Measurements from ENCODE around the gene ESR2.

Gene ESR2

DNA sequence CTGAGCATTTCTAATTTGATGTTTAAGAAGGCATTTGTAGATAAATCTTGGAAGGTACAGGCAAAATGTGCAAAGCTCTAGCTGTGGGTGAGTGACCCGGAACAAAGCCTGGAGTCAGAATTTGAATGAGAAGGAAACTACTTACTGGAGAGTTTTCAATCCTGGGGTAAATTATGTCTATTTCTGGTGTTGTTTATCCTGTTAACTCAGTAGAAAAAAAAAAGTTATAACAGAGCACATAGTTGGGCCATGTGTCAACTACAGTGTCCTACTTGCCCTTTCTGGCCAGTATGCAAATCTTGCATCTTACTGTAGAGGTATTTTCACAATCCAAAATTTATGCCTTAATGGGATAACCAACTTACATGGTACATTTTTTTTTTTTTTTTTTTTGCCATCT lies 259.0 kb downstream of the ESR2 start:
- H3K4me2 ChIP-seq: no peak overlapping the region
- no peak overlapping the region for H3K9ac ChIP-seq
- TF ChIP-seq, protein P1, sequence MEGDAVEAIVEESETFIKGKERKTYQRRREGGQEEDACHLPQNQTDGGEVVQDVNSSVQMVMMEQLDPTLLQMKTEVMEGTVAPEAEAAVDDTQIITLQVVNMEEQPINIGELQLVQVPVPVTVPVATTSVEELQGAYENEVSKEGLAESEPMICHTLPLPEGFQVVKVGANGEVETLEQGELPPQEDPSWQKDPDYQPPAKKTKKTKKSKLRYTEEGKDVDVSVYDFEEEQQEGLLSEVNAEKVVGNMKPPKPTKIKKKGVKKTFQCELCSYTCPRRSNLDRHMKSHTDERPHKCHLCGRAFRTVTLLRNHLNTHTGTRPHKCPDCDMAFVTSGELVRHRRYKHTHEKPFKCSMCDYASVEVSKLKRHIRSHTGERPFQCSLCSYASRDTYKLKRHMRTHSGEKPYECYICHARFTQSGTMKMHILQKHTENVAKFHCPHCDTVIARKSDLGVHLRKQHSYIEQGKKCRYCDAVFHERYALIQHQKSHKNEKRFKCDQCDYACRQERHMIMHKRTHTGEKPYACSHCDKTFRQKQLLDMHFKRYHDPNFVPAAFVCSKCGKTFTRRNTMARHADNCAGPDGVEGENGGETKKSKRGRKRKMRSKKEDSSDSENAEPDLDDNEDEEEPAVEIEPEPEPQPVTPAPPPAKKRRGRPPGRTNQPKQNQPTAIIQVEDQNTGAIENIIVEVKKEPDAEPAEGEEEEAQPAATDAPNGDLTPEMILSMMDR (conservative IDR thresholded peaks at IDR 0.05; ENCODE audit: low read depth, low read length): no peak
- H2AFZ ChIP-seq (ENCODE audit: low read depth): no peak overlapping the region
- H3K4me3 ChIP-seq (IDR thresholded peaks at IDR 0.05; ENCODE audit: insufficient read depth, low read depth, low read length): no peak overlapping the region
- H4K20me1 ChIP-seq (ENCODE audit: insufficient read depth): no peaks in the 10 kb centered on the region
- H3K79me2 ChIP-seq (ENCODE audit: insufficient read depth, low read depth): no peaks in the 10 kb centered on the region
- H3K4me1 ChIP-seq (ENCODE audit: low read depth, poor library complexity, severe bottlenecking): no peaks in the 10 kb centered on the region
- H3K27ac ChIP-seq: no peak overlapping the region
- no peaks in the 10 kb centered on the region for H3K36me3 ChIP-seq (ENCODE audit: insufficient read depth)
- H3K27me3 ChIP-seq (ENCODE audit: insufficient read depth, low read depth): no peaks in the 10 kb centered on the region
